ENCODE data around the gene LRRC4C.

The LRRC4C gene

GRCh38 chr11:40421208-40421981, 1038.1 kb downstream of the LRRC4C start:
- no peak for DNase-seq

GRCh38 chr11:40417627-40418026, 1041.8 kb downstream of the LRRC4C start:
- no peak for DNase-seq

- no peak for DNase-seq
Observed at GRCh38 chr11:40407355-40407754, 1052.1 kb downstream of the LRRC4C start.

GRCh38 chr11:40405614-40406013, 1053.8 kb downstream of the LRRC4C start:
- DNase-seq, result no peak

- no peak for DNase-seq
Observed at GRCh38 chr11:40403321-40403720, 1056.1 kb downstream of the LRRC4C start.

- no peak for DNase-seq
Observed at GRCh38 chr11:40401132-40401853, 1058.2 kb downstream of the LRRC4C start.

GRCh38 chr11:40397141-40397540, 1062.3 kb downstream of the LRRC4C start:
- DNase-seq, result no peak

- DNase-seq, result no peak
Observed at GRCh38 chr11:40393511-40393910, 1065.9 kb downstream of the LRRC4C start.

GRCh38 chr11:40391679-40392078, 1067.8 kb downstream of the LRRC4C start:
- no peak for DNase-seq

GRCh38 chr11:40388097-40388818, 1071.2 kb downstream of the LRRC4C start:
- no peak for DNase-seq

GRCh38 chr11:40387240-40387980, 1072.0 kb downstream of the LRRC4C start:
- DNase-seq, result no peak

GRCh38 chr11:40384991-40385390, 1074.5 kb downstream of the LRRC4C start:
- DNase-seq, result no peak

- DNase-seq, result no peak
Observed at GRCh38 chr11:40381481-40381880, 1078.0 kb downstream of the LRRC4C start.

- no peak for DNase-seq
Observed at GRCh38 chr11:40380835-40381234, 1078.6 kb downstream of the LRRC4C start.

GRCh38 chr11:40376331-40376730, 1083.1 kb downstream of the LRRC4C start:
- no peak for DNase-seq

GRCh38 chr11:40370821-40371616, 1088.4 kb downstream of the LRRC4C start:
- no peak for DNase-seq

- DNase-seq, result no peak
Observed at GRCh38 chr11:40360206-40360798, 1099.2 kb downstream of the LRRC4C start.

- no peak for DNase-seq
Observed at GRCh38 chr11:40354121-40354520, 1105.3 kb downstream of the LRRC4C start.

- DNase-seq, result no peak
Observed at GRCh38 chr11:40340911-40341310, 1118.5 kb downstream of the LRRC4C start.

GRCh38 chr11:40338739-40339138, 1120.7 kb downstream of the LRRC4C start:
- DNase-seq, result no peak

GRCh38 chr11:40338062-40338461, 1121.4 kb downstream of the LRRC4C start:
- no peak for DNase-seq

GRCh38 chr11:40337118-40337517, 1122.3 kb downstream of the LRRC4C start:
- no peak for DNase-seq
